OCI-LY3 (cell line): Measurements from ENCODE around the gene HPS3.

Experiments
- H2AFZ ChIP-seq: fragments of 200-600, 300-600 bp; shearing (Covaris generic); 2 replicates; pipeline ENCODE4 v1.6.0; 2014; ENCODE audit warnings: antibody characterized with exemption, low read depth, low read length
- H3K27ac ChIP-seq: fragments of 200-600, 300-600 bp; sonication (generic); 2 replicates; pipeline ENCODE4 v1.5.1; 2014; ENCODE audit warnings: mild to moderate bottlenecking, low read length, moderate library complexity, mixed read lengths
- H3K27me3 ChIP-seq: fragments of 200-600, 300-600 bp; sonication (generic); 2 replicates; pipeline ENCODE4 v1.6.1; 2014; ENCODE audit warnings: low read depth, low read length, mixed read lengths
- H3K36me3 ChIP-seq: fragments of 200-600, 300-600 bp; sonication (generic); replicated peaks from 2 replicates; pipeline ENCODE3; 2014; ENCODE audit warnings: low read depth, low read length, mixed read lengths
- H3K4me1 ChIP-seq: fragments of 300-600, 200-600 bp; sonication (generic); 2 replicates; pipeline ENCODE4 v1.6.1; 2014; ENCODE audit warnings: low read length, mixed read lengths
- H3K4me2 ChIP-seq: fragments of 200-600, 300-600 bp; sonication (generic); 2 replicates; pipeline ENCODE4 v1.6.1; 2014; ENCODE audit warnings: low read length, mixed read lengths
- H3K4me3 ChIP-seq: fragments of 300-600, 200-600 bp; sonication (generic); 2 replicates; pipeline ENCODE4 v1.5.1; 2014; ENCODE audit warnings: antibody characterized with exemption, mild to moderate bottlenecking, low read length, moderate library complexity
- H3K79me2 ChIP-seq: fragments of 300-600, 200-600 bp; shearing (Covaris generic); 2 replicates; pipeline ENCODE4 v1.6.1; 2014; ENCODE audit warnings: mild to moderate bottlenecking, low read length, mixed read lengths
- H3K9ac ChIP-seq: fragments of 300-600, 200-600 bp; shearing (Covaris generic); 2 replicates; pipeline ENCODE4 v1.6.0; 2014; ENCODE audit warnings: mild to moderate bottlenecking, low read length, moderate library complexity
- H3K9me3 ChIP-seq: fragments of 200-600, 300-600 bp; shearing (Covaris generic); 2 replicates; pipeline ENCODE4 v1.6.1; 2014; ENCODE audit warnings: low read length, mixed read lengths; ENCODE audit not compliant: insufficient read depth
- H4K20me1 ChIP-seq: fragments of 200-600, 300-600 bp; sonication (generic); 2 replicates; pipeline ENCODE4 v1.6.1; 2016; ENCODE audit warnings: low read length, mixed read lengths; ENCODE audit not compliant: insufficient read depth
- CTCF ChIP-seq: fragments of 200-600, 300-600 bp; sonication (generic); IDR thresholded peaks from 2 replicates; pipeline ENCODE4 v1.5.1; 2014; ENCODE audit warnings: antibody characterized with exemption, low read length, low read depth
- EZH2phosphoT487 ChIP-seq: fragments of 200-600 bp; shearing (Covaris generic); IDR thresholded peaks from 2 replicates; pipeline ENCODE4 v1.6.1; 2018; ENCODE audit warnings: antibody characterized with exemption, mixed run types, low read depth

HPS3 gene

GRCh38 chr3:149134575-149134974, 5.1 kb downstream of the HPS3 start:
- Histone ChIP-seq H3K4me3 (no peak overlapping the region), H3K4me1 (peaks cover 17% of the 10 kb centered on the region), H3K9me3 (no peaks in the 10 kb centered on the region), H3K4me2 (no peak overlapping the region), H3K79me2 (peaks cover 12% of the 10 kb centered on the region), H3K9ac (no peak overlapping the region), H3K27ac (no peak overlapping the region), H2AFZ (no peak overlapping the region), H3K36me3 (no peaks in the 10 kb centered on the region), H4K20me1 (no peaks in the 10 kb centered on the region), H3K27me3 (no peaks in the 10 kb centered on the region)
- TF ChIP-seq CTCF (no peak), EZH2phosphoT487 (no peak)

GRCh38 chr3:149142682-149143081, 13.2 kb downstream of the HPS3 start:
- Histone ChIP-seq H3K4me1 (peaks cover 28% of the 10 kb centered on the region), H3K9me3 (no peaks in the 10 kb centered on the region), H3K27me3 (no peaks in the 10 kb centered on the region), H3K27ac (no peak overlapping the region), H3K9ac (no peak overlapping the region), H4K20me1 (no peaks in the 10 kb centered on the region), H3K4me2 (no peak overlapping the region), H2AFZ (no peak overlapping the region), H3K79me2 (no peaks in the 10 kb centered on the region), H3K36me3 (peaks cover 30% of the 10 kb centered on the region), H3K4me3 (no peak overlapping the region)
- TF ChIP-seq EZH2phosphoT487 (no peak), CTCF (no peak)

- peak overlapping the region; percentile 81 for H3K27ac ChIP-seq
- H3K9me3 ChIP-seq: no peaks in the 10 kb centered on the region
- peak overlapping the region; percentile 60 for H3K4me2 ChIP-seq
- peaks cover 36% of the 10 kb centered on the region for H3K36me3 ChIP-seq
- peaks cover 28% of the 10 kb centered on the region for H3K4me1 ChIP-seq
- no peaks in the 10 kb centered on the region for H3K79me2 ChIP-seq
- peak overlapping the region; percentile 22; the same call in 1 of the 2 replicates for H3K4me3 ChIP-seq
- no peak for TF ChIP-seq CTCF
- TF ChIP-seq EZH2phosphoT487: no peak
- peak overlapping the region; percentile 34 for H3K9ac ChIP-seq
- no peaks in the 10 kb centered on the region for H3K27me3 ChIP-seq
- no peak overlapping the region for H2AFZ ChIP-seq
- no peaks in the 10 kb centered on the region for H4K20me1 ChIP-seq
These were observed 15.9 kb downstream of the HPS3 start for GRCh38 chr3:149145356-149145755.

GRCh38 chr3:149145974-149146373, 16.5 kb downstream of the HPS3 start:
- Histone ChIP-seq H3K4me3 (0 out of 2 replicates have a peak overlapping the region, but pooled peaks have one; percentile 22), H2AFZ (no peak overlapping the region), H3K36me3 (peaks cover 36% of the 10 kb centered on the region), H3K9me3 (no peaks in the 10 kb centered on the region), H3K27ac (peak overlapping the region; percentile 81), H3K4me2 (peak overlapping the region; percentile 60), H3K9ac (peak overlapping the region; percentile 34), H4K20me1 (no peaks in the 10 kb centered on the region), H3K79me2 (no peaks in the 10 kb centered on the region), H3K27me3 (no peaks in the 10 kb centered on the region), H3K4me1 (peaks cover 28% of the 10 kb centered on the region)
- no peak for TF ChIP-seq CTCF
- no peak for TF ChIP-seq EZH2phosphoT487
